ENCODE results near the gene CENPX. TPM values are rescaled to one million over a fixed set of nuclear protein-coding genes. Genes with fewer than 3 reads are reported as not detected.

The CENPX gene
- total RNA-seq, 1 experiment from 2014 or later = 77.9 TPM

DNA sequence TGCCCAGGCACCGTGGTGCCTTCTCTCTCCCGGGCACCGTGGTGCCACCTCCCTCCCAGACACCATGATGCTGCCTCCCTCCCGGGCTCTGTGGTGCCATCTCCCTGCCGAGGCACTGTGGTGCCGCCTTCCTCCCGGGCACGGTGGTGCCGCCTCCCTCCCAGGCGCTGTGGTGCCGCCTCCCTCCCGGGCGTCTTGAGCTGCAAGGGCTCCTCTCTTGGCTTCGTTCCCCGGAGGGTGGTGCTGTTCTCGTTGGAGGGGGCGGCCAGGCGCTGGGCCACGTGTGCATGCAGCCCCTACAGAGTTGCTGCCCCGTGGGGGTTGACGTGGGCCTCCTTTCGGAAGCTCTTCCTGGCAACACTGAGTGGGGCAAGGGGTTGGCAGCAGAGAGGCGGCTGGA lies 8.2 kb downstream of the CENPX start:
- H3K79me2 ChIP-seq (ENCODE audit: insufficient read depth, low read length) = no peaks in the 10 kb centered on the region
- DNase-seq = no peak
- H3K9me3 Mint-ChIP-seq = no peaks in the 10 kb centered on the region
- no peaks in the 10 kb centered on the region for H3K9me3 ChIP-seq (ENCODE audit: control insufficient read depth, low read depth, low read length)
- no CpG with 5 or more reads among the region's 23 CpGs for WGBS (ENCODE audit: extremely low coverage, insufficient read length, low lambda C conversion rate)
- no peak overlapping the region for H3K4me2 ChIP-seq (ENCODE audit: insufficient read depth, insufficient read length, low read length)
- H3K27ac ChIP-seq (ENCODE audit: insufficient read length, low read depth, low read length) = no peak overlapping the region
- H2BK20ac ChIP-seq (ENCODE audit: low read depth, low read length, poor library complexity, severe bottlenecking) = no peak overlapping the region
- H4K8ac ChIP-seq (replicated peaks; ENCODE audit: insufficient read length, low read depth, low read length) = no peak overlapping the region
- no peaks in the 10 kb centered on the region for H3K23me2 ChIP-seq (ENCODE audit: insufficient read length, low read depth, low read length, poor library complexity, severe bottlenecking)
- peaks cover 2 to 8% (median 3%) of the 10 kb centered on the region in 3 experiments; a peak in 4 of 7 replicates for H3K36me3 Mint-ChIP-seq (ENCODE audit: insufficient read depth in 1 of 3, low read depth in 3 of 3)
- H4K20me1 ChIP-seq (ENCODE audit: control insufficient read depth, insufficient read depth, insufficient read length) = no peaks in the 10 kb centered on the region
- TF ChIP-seq, protein P1, sequence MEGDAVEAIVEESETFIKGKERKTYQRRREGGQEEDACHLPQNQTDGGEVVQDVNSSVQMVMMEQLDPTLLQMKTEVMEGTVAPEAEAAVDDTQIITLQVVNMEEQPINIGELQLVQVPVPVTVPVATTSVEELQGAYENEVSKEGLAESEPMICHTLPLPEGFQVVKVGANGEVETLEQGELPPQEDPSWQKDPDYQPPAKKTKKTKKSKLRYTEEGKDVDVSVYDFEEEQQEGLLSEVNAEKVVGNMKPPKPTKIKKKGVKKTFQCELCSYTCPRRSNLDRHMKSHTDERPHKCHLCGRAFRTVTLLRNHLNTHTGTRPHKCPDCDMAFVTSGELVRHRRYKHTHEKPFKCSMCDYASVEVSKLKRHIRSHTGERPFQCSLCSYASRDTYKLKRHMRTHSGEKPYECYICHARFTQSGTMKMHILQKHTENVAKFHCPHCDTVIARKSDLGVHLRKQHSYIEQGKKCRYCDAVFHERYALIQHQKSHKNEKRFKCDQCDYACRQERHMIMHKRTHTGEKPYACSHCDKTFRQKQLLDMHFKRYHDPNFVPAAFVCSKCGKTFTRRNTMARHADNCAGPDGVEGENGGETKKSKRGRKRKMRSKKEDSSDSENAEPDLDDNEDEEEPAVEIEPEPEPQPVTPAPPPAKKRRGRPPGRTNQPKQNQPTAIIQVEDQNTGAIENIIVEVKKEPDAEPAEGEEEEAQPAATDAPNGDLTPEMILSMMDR (conservative IDR thresholded peaks at IDR 0.05) = no peak
- no peak overlapping the region for H3K4me3 Mint-ChIP-seq
- no peak overlapping the region for H3K9ac ChIP-seq (ENCODE audit: extremely low read depth, insufficient read length, low read length)
- no peaks in the 10 kb centered on the region; the same call in 1 of the 2 replicates for H3K27me3 Mint-ChIP-seq (ENCODE audit: low read depth)
- H3K79me1 ChIP-seq (ENCODE audit: insufficient read depth, low read depth, low read length, poor library complexity, severe bottlenecking) = no peaks in the 10 kb centered on the region
- H3K4ac ChIP-seq (ENCODE audit: low read depth, low read length) = no peak overlapping the region
- no peak overlapping the region for H4K91ac ChIP-seq (ENCODE audit: insufficient read length, low read depth, low read length)
- no peak overlapping the region for H2BK5ac ChIP-seq (ENCODE audit: insufficient read length, low read length)
- H3K56ac ChIP-seq (ENCODE audit: insufficient read length, low read depth, low read length) = no peak overlapping the region
- H3K4me1 Mint-ChIP-seq = 0 out of 4 replicates have a peak, but pooled peaks cover 0 to 2% of the 10 kb centered on the region in 2 experiments
- no peak overlapping the region for H3K23ac ChIP-seq (ENCODE audit: insufficient read length, low read depth, low read length)
- H2AK5ac ChIP-seq (ENCODE audit: insufficient read length, low read length) = no peak overlapping the region
- no peaks in the 10 kb centered on the region for H3K4me1 ChIP-seq (ENCODE audit: insufficient read depth, low read length)
- H3K14ac ChIP-seq (ENCODE audit: insufficient read depth, low read length) = no peak overlapping the region
- no peak overlapping the region for H2BK15ac ChIP-seq (ENCODE audit: low read depth, low read length)
- H3K27ac Mint-ChIP-seq = no peak overlapping the region
- no peaks in the 10 kb centered on the region for H3K27me3 ChIP-seq (ENCODE audit: insufficient read depth, low read length)
- no peak overlapping the region for H2AFZ ChIP-seq (ENCODE audit: low read length)
- no peak overlapping the region for H4K5ac ChIP-seq (ENCODE audit: insufficient read length, low read depth, low read length)
- no peak overlapping the region for H3T11ph ChIP-seq (ENCODE audit: low read length)
- H2BK12ac ChIP-seq (ENCODE audit: insufficient read length, low read depth, low read length) = no peak overlapping the region
- no peak overlapping the region for H2BK120ac ChIP-seq (ENCODE audit: low read depth, low read length, poor library complexity, severe bottlenecking)
- no peak overlapping the region for H3K18ac ChIP-seq (ENCODE audit: insufficient read length, low read depth, low read length)

All from H9 (cell line).